ENCODE results near the gene ANGPTL7.

Gene ANGPTL7

GRCh38 chr1:11207898-11208611, 18.9 kb downstream of the ANGPTL7 start:
- no peak for DNase-seq

GRCh38 chr1:11211461-11211860, 22.3 kb downstream of the ANGPTL7 start:
- DNase-seq, result no peak

- no peak for DNase-seq
These were observed 22.9 kb downstream of the ANGPTL7 start for GRCh38 chr1:11211925-11212587.

GRCh38 chr1:11214698-11215380, 25.7 kb downstream of the ANGPTL7 start:
- DNase-seq, result no peak

- no peak for DNase-seq
These were observed 26.3 kb downstream of the ANGPTL7 start for GRCh38 chr1:11215381-11216005.

GRCh38 chr1:11216074-11216473, 26.9 kb downstream of the ANGPTL7 start:
- no peak for DNase-seq

GRCh38 chr1:11227106-11228077, 38.2 kb downstream of the ANGPTL7 start:
- no peak for DNase-seq

- DNase-seq, result no peak
These were observed 40.0 kb downstream of the ANGPTL7 start for GRCh38 chr1:11229203-11229602.

- no peak for DNase-seq
These were observed 44.1 kb downstream of the ANGPTL7 start for GRCh38 chr1:11233208-11233607.

GRCh38 chr1:11237356-11237755, 48.2 kb downstream of the ANGPTL7 start:
- DNase-seq, result no peak

- peak; percentile 18 for DNase-seq
These were observed 49.2 kb downstream of the ANGPTL7 start for GRCh38 chr1:11238311-11238710.

GRCh38 chr1:11245248-11245647, 56.1 kb downstream of the ANGPTL7 start:
- no peak for DNase-seq
